ENCODE data around the gene WDTC1. TPM values are rescaled to one million over a fixed set of nuclear protein-coding genes. Genes with fewer than 3 reads are reported as not detected.

The WDTC1 gene
- total RNA-seq, 2 donors from 2014 or later = 38.5 to 43.3 TPM

DNA sequence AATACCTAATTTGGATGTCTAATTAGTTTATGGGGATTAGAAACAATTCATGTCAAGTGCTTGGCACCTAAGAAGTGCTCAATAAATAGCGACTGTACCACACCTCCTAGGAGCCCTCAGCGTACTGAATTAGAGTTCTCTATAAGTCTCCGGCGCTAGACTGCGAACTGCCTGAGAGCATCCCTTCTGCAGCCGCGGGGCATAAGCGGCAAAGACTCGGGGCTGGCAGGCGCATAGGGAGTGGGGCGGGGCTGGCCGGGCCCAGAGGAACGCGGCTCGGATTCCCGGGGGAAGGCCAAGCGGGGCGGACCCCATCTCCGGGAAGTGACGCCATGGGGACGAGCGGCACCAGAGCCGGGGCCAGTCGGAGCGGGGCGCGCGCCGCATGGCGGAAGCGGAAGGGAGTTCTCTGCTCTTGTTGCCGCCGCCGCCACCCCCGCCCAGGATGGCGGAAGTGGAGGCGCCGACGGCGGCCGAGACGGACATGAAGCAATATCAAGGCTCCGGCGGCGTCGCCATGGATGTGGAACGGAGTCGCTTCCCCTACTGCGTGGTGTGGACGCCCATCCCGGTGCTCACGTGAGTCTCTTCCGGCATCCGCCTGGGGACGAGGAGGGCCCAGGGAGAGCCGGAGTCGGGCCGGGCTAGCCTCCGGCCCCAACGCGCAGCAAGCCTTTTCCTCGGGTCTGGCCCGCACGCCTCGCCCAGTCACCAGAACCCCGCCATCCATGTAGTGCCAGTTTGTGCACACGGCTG lies 87.6 kb downstream of the WDTC1 start, which contains the start of gene TMEM222:
Gene TMEM222 (plus strand): TSS at position 351 of the 756 bp plus-strand sequence. CDS start 35 bp downstream, at position 386.
- intact Hi-C loops (cut with DNase I, micrococcal nuclease) = no loop called here
- DNase-seq = peak; percentile 96
- ATAC-seq = peak; percentile 98

DNA sequence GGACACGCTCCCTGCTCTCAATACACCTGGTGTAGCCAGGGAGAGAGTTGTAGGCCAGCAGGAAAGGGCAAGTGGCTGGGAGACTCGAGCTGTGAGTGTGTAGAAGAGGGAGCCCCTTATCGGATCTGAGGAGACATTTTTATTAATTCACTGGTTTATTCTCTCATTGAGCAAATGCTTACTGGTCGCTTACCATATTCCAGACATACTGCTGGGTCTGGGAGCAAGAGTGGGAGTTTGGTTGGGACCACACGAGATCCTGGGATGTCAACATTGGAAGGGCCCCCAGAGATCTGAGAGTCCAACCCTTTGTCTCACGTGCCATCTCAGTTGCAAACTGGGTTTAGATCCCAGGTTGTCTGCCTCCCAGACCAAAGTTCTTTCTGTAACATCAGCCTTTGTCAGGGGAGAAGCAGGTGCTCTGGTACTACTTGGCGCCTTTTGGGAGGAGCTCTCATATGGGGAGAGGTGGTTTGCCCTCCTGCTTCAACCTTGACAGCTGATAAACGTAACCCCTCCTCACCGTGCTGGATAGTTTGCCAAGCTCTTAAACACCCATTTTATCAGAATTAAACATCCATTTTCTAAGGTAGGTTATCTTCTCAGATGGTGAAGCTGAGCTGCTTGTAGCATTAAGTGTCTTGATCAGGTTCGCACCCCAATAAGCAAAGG lies 88.3 kb downstream of the WDTC1 start:
- intact Hi-C loops (cut with DNase I, micrococcal nuclease) = no loop called here
- ATAC-seq (no peak), DNase-seq (no peak)

DNA sequence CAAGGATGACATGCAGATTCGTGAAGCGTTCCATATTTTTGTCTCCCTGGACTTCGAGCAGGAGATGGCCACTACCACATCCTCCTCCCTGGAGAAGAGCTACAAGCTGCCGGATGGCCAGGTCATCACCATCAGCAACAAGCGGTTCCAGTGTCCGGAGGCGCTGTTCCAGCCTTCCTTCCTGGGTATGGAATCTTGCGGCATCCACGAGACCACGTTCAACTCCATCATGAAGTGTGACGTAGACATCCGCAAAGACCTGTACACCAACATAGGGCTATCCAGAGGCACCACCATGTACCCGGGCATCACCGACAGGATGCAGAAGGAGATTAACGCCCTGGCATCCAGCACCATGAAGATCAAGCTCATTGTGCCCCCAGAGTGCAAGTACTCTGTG lies 90.9 kb downstream of the WDTC1 start:
- DNase-seq (no peak), ATAC-seq (no peak)
- intact Hi-C loops (cut with DNase I, micrococcal nuclease) = no loop called here

DNA sequence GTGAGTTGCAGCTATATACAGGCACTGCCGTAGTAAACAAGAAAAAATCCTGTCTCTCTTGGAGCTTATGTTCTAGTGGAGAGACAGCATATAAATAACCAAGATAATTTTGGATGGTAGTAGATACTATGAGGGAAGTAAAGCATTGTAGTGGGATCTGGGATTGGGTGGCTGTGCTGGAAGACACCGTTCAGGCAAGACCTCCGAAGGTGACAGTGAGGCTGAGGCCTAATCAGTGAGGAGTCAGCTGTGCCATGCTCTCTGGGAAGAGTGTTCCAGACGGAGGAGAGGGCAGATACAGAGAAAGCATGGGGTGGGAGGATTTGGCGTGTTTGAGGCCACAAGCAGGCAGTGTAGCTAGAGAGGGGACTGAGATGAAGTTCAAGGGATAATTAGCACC lies 93.5 kb downstream of the WDTC1 start:
- ATAC-seq = no peak
- DNase-seq = no peak
- intact Hi-C loops (cut with DNase I, micrococcal nuclease) = no loop called here

DNA sequence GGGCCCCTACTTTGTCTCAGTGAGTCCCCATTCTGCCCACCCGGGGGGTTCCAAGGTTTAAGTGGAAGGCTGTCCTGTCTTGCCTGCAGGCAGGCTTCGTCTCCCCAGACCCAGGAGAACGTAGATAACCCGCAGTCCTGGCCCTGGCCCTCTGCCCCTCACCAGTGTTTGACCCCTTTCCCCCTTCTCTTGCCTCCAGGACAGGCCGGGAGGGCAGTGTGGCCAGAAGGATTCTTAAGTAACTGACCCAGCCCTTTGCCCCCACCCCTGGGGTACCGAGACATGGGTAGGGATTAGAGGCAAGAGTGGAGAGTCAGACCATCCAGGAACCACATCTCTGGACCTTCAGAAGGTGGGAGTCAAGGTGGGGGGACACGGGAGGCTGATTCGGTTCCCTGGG lies 96.4 kb downstream of the WDTC1 start:
- intact Hi-C loops (cut with DNase I, micrococcal nuclease) = loop anchor here in 1 of 2 donors (10.0 kb wide), 1 partner anchor 54 kb away; the partner anchor contains the start of gene CD164L2
- DNase-seq = no peak
- ATAC-seq = no peak

DNA sequence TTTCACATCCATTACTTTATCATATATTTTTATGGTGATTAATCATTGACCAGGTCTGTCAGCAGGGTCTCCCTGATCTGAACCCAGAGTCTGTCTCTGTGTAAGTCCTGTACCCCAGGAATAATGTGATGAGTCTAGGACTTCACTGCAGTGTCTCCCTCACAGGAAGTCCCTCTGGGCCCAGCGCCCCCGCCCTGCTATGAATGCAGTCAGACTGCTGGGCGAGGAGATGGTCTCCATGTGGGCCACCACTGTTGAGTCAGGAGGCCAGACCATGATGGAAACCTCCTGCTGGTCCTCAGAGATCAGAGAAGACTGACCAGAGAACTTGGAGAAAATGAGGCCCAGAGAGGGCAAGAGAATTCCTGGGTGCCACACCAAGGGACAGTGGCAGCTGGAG lies 97.0 kb downstream of the WDTC1 start:
- ATAC-seq = no peak
- DNase-seq = no peak
- intact Hi-C loops (cut with DNase I, micrococcal nuclease) = loop anchor here in 1 of 2 donors (10.0 kb wide), 1 partner anchor 53 kb away; the partner anchor contains the start of gene CD164L2

DNA sequence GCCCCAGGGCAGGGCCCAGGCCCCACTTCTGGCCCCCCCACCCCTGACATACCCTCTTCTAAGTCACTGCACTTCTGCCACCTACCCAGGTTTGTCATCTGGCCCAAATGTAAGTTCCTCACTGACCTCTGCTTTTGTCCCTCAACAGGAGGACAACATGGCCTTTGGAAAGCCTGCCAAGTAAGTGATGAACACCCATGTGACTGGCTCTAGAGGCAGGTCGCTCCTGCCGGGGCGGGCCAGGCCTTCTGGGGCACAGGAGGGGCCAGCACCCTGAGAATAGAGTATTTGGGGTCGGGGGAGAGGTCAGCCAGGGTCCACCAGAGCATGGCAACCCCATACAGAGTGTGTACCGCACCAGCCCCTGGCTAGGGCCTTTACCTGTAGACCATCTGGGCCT lies 97.5 kb downstream of the WDTC1 start:
- DNase-seq (no peak), ATAC-seq (peak; percentile 5)
- intact Hi-C loops (cut with DNase I, micrococcal nuclease) = loop anchor here in 1 of 2 donors (10.0 kb wide), 1 partner anchor 53 kb away; the partner anchor contains the start of gene CD164L2

DNA sequence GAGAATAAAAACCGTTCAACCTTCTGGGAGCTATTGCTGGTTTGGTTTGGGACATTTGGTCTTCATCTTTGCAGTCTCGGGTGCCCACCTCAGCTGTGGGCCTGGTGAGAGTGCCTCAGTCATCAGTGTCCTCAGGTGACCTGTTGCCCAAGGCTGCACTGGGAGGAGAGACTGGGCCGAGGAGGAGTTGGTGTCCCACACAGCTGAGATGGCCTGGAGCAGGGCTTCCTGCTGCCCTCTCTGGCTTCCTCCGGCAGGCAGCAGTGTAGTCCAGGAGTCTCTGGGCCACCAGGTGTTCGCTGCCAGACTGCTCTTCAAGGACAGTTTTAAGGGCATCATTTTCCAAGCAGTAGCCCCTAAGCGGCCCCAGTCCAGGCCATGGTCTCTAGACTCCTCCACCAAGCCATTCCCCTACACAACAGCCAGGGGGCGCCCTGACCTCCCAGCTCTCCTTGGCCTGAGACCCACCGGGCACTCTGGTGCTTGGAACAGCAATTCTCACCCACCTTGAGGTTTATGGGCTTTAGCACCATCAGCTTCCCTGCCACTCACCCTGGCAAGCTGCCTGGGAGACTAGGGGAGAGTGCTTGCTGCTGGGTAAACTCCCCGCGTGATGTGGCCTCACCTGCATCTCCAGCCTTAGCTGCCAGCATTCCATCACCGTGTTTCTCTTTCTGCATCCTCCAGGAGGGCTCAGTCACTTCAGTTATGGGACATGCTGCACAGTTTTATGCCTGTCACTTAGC lies 98.3 kb downstream of the WDTC1 start:
- DNase-seq = peak in 1 of 2 donors; percentile 40

DNA sequence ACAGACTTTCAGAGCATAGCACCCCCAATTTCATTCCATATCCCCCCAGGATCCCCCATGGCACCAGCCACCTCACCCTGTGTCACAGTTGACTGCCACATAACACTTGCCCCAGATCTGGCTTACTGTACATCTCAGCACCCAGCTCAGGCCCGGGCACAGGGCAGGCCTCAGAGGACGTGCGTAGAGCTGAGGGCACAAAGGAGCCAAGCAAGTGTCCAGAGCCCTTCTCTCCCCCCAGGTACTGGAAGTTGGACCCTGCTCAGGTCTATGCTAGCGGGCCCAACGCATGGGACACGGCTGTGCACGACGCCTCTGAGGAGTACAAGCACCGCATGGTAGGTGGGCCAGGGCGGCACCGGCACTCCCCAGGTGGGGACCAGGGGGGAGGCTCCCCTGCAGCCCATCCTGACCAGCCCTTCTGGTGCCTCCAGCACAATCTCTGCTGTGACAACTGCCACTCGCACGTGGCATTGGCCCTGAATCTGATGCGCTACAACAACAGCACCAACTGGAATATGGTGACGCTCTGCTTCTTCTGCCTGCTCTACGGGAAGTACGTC lies 99.4 kb downstream of the WDTC1 start:
- no peak for DNase-seq
- intact Hi-C loops (cut with DNase I, micrococcal nuclease) = loop anchor here in 1 of 2 donors (10.0 kb wide), 1 partner anchor 51 kb away; the partner anchor contains the start of gene CD164L2
- no peak for ATAC-seq

More for the DNA sequence above, 98.3 kb downstream of the WDTC1 start:
- ATAC-seq = peak; percentile 74
- intact Hi-C loops (cut with DNase I, micrococcal nuclease) = loop anchor here in 1 of 2 donors (10.0 kb wide), 1 partner anchor 52 kb away; the partner anchor contains the start of gene CD164L2

DNA sequence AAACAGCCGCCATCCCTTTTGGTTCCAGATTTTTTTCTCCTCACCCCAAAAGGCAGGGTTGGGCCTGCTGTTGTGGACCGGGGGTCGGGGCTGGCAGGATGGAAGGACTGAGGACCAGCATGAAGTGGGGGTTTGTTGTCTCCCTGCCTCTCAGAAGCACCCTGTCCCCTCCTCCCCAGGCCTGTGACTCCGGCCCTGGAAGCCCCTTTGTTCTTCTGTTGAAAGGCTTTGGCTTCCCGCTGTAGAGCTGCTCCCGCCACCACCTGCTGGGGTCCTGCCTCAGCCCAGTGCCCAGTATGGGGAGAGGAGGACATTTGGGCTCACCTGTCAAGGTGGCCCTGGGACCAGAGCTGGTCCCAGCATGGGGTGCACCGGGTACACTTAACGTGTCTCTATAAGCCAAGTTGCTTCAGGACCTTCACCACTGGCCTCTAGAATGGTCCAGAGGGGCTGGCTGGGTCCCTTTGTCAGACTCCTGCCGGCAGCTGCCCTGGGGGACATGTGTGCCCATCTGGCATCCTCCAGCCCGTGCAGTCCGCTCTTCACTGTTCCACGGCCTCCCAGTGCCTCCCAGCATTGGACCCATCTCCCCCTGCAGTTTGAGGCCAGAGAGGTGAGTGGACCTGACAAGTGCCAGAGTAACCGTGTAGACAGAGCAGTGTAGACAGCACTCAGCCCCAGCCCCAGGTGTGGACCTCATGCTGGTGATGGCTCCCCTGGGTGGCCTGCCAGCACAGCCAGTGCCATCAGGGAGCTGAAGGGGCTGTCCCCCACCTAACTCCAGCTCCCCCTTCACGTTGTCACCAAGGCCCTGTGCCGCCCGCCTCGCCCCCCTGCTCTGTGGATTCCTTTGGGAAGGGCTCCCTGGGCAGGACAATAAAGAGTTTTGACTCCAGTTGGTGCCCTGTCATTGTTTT lies 101.3 kb downstream of the WDTC1 start:
- no peak for DNase-seq
- intact Hi-C loops (cut with DNase I, micrococcal nuclease) = loop anchor here in 1 of 2 donors (10.0 kb wide), 1 partner anchor 49 kb away; the partner anchor contains the start of gene CD164L2
- ATAC-seq = no peak

DNA sequence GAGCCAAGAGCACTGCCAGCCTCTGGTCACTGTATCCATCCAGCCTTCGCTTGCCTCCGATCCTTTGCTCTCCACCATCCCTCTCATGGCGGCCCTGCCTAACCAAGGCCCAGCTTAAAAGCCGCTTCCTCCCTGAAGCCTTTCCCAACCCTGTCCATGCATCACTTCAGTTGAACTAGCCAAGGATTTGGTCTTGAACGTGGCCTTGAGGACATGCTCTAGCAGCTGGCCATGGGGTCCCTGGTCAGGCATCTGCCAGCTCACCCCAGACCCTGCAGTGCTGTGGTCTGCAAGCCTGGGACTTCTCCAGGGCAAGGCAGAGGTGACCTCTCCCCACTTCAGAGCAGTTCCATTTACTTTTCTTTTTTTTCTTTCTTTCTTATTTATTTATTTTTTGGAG lies 102.3 kb downstream of the WDTC1 start:
- ATAC-seq (no peak), DNase-seq (no peak)
- intact Hi-C loops (cut with DNase I, micrococcal nuclease) = loop anchor here in 1 of 2 donors (10.0 kb wide), 1 partner anchor 48 kb away; the partner anchor contains the start of gene CD164L2

DNA sequence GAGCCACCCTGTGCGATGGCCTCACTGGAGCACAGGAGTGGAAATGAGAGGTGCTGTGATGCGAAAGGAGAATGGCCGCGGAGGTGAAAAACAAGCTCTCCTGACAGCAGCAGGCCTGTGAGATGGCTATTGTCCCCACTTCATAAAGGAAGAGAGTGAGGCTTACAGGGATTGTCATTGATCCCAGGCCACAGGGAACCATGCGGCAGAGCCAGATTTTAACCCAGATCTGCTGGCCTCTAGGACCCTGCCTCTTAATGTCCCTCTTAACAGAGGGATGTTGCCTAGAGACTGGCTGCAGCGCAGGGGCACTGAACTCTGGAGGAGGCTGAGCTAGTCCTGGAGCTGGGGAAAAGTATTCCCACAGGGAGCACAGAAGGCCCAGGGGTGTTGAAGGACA lies 104.3 kb downstream of the WDTC1 start:
- no peak for ATAC-seq
- DNase-seq = no peak
- intact Hi-C loops (cut with DNase I, micrococcal nuclease) = loop anchor here in 1 of 2 donors (10.0 kb wide), 1 partner anchor 46 kb away; the partner anchor contains the start of gene CD164L2

DNA sequence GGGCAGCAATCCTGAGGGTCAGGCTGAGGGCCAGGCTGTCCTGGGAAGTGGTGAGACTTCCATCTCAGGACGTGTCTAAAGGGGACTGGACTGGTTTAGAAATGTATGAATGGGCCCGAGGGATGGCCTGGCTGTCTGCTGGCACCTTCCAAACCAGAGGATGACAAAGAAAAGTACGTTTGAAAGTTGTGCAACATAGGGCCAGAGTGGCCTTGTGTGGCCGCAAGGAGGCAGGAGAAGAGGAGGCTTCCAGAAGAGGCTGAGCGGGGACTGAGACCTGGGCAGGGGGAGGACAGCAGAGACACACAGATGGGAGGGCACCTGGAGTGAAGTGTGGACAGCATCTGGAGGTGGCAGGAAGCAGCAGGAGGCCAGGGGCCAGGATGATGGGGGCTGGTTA lies 104.8 kb downstream of the WDTC1 start:
- no peak for ATAC-seq
- DNase-seq = no peak
- intact Hi-C loops (cut with DNase I, micrococcal nuclease) = loop anchor here in 1 of 2 donors (10.0 kb wide), 1 partner anchor 46 kb away; the partner anchor contains the start of gene CD164L2

DNA sequence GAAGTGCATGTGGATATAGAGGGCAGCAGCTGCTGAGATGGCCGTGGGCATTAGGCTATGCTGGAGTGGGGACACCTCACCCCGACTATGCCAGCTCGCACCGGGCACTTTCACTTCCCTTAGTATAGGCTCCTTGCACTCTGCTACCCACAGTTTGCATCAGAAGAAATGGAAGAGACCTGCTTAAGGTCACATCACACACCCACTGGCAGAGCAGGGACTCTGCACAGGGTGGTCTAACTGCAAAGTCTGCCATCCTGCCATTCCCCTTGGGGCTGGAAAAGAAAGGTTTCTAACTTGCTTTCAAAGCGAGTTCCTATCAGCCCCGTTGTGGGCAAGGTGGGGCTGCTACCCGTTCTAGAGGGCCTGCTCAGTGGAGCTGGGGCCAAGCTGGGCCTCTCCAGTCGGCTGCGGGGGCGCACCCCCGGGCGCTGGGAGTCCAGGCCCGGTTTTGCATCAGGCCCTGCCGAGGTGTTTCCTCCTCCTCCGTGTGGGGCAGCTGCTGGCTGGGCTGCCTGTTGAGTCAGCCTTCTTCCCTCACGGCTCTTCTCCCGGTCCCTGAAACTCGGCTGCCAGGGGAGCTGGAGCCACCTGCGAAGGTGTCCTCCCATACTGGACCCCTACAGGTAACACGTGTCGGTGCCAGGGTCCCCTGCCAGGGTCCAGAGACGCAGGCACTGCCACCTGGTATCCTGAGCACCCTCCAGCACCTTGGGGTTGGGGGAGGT lies 107.3 kb downstream of the WDTC1 start, which contains the start of gene SYTL1:
Gene SYTL1 (plus strand): TSS at position 498 of the 728 bp plus-strand sequence. CDS start 3,313 bp downstream, outside the sequence.
- DNase-seq (peak in 1 of 2 donors; percentile 75), ATAC-seq (peak; percentile 87)
- intact Hi-C loops (cut with DNase I, micrococcal nuclease) = no loop called here

DNA sequence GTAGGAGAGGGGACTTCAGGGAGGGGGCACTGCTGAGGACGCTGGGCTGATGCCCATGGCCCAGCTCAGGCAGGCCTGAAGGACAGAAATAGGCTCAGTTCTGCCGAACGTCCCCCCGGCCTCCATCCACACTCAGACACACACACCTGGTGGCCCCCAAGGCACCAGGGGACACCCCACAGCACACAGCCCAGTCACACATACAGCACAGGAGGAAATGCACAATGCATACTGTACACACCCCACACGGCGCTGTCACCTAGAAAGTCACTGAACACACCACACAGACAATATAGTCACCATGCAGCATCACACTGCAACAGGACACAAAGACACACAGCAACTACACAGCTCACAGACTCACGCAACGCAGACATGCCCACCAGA lies 108.0 kb downstream of the WDTC1 start:
- intact Hi-C loops (cut with DNase I, micrococcal nuclease) = no loop called here
- DNase-seq (no peak), ATAC-seq (peak; percentile 55)

DNA sequence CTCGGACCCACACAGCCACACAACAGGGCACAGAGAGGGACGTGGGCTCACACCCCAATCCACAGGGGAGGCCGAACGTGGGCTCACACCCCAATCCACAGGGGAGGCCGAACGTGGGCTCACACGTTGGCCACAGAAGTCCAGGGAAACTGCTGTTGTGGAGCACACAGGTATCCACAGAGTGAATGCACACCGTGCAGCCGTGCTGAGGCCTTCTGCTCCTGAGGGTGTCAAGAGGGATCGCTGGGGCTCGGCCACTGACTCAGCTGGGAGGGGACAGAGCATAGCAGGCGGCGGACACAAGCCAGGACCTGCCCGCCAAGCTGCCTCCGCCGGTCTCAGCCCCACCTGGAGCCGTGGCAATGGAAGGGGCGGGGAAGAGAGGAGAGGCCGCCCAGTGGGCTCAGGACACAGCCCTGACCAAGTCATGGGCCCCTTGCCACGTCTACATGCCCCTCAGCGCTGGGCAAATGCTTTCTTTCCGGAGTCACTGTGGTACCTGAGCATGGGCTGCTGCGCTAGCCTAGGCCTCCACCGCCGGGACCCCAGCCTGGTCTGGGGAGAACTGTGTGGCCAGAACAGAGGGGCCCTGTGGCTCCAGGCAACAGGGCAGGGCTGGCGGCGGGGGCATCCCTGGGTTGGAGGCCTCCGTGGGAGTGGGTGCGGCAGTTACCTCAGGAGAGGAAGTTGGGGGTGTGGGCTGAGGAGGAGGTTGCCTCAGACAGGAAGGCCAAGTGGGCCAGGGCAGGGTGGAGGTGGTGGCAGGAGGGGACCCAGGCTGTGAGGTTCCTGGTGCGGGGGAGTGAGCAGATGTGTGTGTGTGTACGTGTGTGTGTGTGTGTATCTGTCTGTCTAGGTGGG lies 108.6 kb downstream of the WDTC1 start:
- DNase-seq (peak in 1 of 2 donors; percentile 63), ATAC-seq (peak; percentile 57)
- intact Hi-C loops (cut with DNase I, micrococcal nuclease) = no loop called here
